ENCODE data around the gene PRG3. TPM values are rescaled to one million over a fixed set of nuclear protein-coding genes. Genes with fewer than 3 reads are reported as not detected.
"Not testable (repeated sequence)": the region's sequence is repeated elsewhere in the genome, so short reads cannot be mapped to it uniquely, and the experiment has no call there.

PRG3 gene
- total RNA-seq, 2 experiments from 2014 or later: not detected

DNA sequence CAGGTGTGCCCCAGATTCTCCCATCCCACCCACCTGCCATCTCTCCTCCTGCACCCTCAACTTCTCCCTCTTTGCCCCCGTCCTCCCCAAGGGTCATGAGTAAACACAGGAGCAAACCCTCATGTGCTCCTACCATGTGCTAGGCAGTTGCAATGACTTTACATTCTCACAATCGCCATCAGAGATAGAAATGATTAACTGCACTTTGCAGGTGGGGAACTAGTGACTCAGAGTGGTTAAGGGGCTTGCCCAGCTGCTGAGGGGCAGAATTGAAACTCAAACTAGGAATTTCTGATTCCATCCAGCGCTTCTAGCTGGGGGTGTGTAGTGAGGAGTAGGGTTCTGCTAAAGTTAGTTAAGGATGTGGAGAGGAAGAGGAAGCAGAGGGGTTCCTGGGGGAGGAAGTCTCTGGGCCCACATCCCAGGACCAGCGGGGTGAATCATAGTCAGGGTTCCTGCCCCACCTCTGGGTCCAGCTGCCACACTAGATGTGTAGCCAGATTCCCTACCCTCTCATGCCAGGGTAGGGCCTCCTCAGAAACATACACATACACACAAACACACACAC lies 25.5 kb upstream of the PRG3 start:
- POLR2A ChIA-PET: interaction anchor here (0.6 kb wide), 1 partner anchor 12 kb away, joined by 3 read pairs; no protein-coding TSS in a partner anchor
- H3K4me1 Mint-ChIP-seq: peaks cover 31% of the 10 kb centered on the region

DNA sequence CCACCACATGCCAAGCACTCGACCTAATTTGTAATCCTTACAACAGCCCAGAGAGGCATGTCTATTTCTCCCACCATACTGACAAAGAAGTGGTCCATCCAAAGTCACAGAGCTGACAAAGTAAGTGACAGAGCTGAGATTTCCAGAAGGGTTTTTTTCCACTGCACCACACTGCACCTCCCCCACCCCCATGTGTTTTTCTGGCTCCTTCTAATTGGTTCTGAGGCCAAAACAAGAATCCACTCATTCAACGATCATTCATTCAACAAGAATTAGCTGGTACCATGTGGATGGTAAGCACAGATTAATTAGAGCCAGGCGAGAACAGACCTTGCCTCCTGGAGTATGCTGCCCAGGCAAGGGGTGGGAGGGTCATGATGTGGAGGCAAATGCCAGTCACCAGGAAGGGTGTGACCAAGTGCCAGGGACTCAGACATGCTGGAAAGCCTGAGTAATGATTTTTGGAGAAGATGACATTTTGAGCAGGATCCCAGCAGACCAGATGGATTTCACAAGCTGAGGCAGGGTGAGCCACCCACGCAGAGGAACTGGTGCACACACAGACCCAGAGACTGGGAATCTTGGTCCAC lies 24.4 kb upstream of the PRG3 start:
- CTCF ChIA-PET: interaction anchor here (0.6 to 1.2 kb wide), 3 partner anchors 9 to 16 kb away, joined by 3 read pairs; no protein-coding TSS in a partner anchor
- H3K27me3 Mint-ChIP-seq: no peaks in the 10 kb centered on the region
- no peak for DNase-seq
- no peaks in the 10 kb centered on the region for H3K9me3 Mint-ChIP-seq
- peaks cover 47% of the 10 kb centered on the region for H3K36me3 Mint-ChIP-seq (ENCODE audit: low read depth)
- H3K4me3 Mint-ChIP-seq: no peak overlapping the region
- peak overlapping the region; percentile 71 for H3K27ac Mint-ChIP-seq
- POLR2A ChIA-PET: no interaction called here
- H3K4me1 Mint-ChIP-seq: peaks cover 31% of the 10 kb centered on the region

More for the DNA sequence above, 25.5 kb upstream of the PRG3 start:
- CTCF ChIA-PET: interaction anchor here (0.9 to 1.2 kb wide), 3 partner anchors 10 to 56 kb away, joined by 3 read pairs; no protein-coding TSS in a partner anchor
- Mint-ChIP-seq H3K4me3 (no peak overlapping the region), H3K27ac (no peak overlapping the region), H3K27me3 (no peaks in the 10 kb centered on the region), H3K36me3 (ENCODE audit: low read depth) (peaks cover 53% of the 10 kb centered on the region), H3K9me3 (no peaks in the 10 kb centered on the region)
- DNase-seq: no peak

GRCh38 chr11:57403802-57404147 lies 22.8 kb upstream of the PRG3 start:
- POLR2A ChIA-PET: no interaction called here
- no peaks in the 10 kb centered on the region for H3K27me3 Mint-ChIP-seq
- H3K36me3 Mint-ChIP-seq (ENCODE audit: low read depth): peaks cover 33% of the 10 kb centered on the region
- no peak overlapping the region for H3K27ac Mint-ChIP-seq
- DNase-seq: no peak
- CTCF ChIA-PET: no interaction called here
- H3K4me1 Mint-ChIP-seq: peaks cover 28% of the 10 kb centered on the region
- H3K9me3 Mint-ChIP-seq: no peaks in the 10 kb centered on the region
- H3K4me3 Mint-ChIP-seq: no peak overlapping the region

DNA sequence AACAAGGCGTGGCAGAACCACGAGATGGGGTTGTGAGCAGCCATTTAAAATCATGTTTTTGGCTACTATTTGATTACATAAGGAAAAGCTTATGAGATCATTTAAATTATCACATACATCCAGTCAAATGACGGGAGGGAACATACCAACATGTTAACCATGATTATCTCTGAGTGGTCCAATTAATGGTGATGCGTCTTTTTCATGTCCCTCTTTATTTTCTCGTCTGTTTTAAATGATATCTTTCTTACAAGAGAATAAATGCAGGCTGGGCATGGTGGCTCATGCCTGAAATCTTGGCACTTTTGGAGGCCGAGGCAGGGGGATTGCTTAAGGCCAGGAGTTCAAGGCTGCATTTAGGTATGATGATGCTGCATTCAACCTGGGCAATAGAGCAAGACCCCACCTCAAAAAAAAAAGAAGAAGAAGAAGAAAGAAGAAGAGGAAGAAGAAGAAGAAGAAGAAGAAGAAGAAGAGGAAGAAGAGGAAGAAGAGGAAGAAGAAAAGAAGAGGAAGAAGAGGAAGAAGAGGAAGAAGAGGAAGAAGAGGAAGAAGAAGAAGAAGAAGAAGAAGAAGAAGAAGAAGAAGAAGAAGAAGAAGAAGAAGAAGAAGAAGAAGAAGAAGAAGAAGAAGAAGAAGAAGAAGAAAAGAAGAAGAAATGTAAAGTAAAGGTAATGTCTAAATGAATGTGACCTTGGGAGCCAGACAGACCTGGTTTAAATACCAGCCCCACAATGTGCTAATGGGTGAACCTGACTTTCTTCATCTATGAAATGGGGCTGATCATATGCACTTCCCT lies 22.3 kb upstream of the PRG3 start:
- Mint-ChIP-seq H3K4me1 (peaks cover 28% of the 10 kb centered on the region), H3K36me3 (ENCODE audit: low read depth) (peaks cover 28% of the 10 kb centered on the region)
- H3K4me3 Mint-ChIP-seq, CTCF ChIA-PET, H3K27ac Mint-ChIP-seq, DNase-seq, POLR2A ChIA-PET, H3K9me3 Mint-ChIP-seq, H3K27me3 Mint-ChIP-seq: not testable (repeated sequence)

DNA sequence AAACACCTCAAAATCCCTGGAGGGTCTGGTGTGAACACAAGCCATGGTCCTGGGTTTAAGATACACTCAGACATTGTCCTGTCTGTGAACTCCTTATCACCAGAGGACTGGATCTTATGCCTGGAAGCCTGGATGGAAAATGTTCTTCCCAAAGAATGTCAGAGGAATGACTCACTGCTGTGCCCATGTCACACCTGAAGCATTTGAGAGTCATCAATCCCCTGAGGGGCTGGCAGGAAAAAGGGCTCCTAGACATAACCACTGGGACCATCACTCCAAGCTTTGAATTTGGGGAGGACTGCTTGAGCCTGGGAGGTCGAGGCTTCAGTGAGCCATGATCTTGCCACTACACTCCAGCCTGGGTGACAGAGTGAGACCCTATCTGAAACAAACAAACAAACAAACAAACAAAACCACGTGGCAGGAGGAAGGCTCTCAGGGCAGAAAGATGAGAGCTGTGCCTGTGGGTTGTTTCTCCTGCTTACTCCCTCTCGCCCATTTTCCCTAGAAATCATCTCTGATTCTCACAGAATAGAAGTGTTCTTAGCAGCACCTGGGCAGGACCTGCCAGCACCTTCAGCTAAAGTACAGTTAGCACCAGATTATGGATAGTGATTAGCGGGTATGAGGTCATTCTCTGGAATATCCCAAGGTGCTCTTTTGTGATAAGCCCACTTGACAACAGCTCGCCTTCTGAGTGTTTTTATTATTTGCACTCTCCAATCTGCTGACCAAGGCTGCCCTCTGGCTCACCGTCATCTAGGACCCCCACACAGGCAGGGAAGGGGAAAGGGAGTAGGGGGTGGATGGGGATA lies 21.4 kb upstream of the PRG3 start:
- Mint-ChIP-seq H3K27ac (no peak overlapping the region), H3K9me3 (no peaks in the 10 kb centered on the region), H3K4me3 (no peak overlapping the region), H3K4me1 (peaks cover 21% of the 10 kb centered on the region), H3K36me3 (ENCODE audit: low read depth) (peaks cover 20% of the 10 kb centered on the region), H3K27me3 (no peaks in the 10 kb centered on the region)
- ChIA-PET POLR2A (no interaction called here), CTCF (interaction anchor here (0.6 kb wide), 1 partner anchor 57 kb away, joined by 3 read pairs; no protein-coding TSS in a partner anchor)
- no peak for DNase-seq

DNA sequence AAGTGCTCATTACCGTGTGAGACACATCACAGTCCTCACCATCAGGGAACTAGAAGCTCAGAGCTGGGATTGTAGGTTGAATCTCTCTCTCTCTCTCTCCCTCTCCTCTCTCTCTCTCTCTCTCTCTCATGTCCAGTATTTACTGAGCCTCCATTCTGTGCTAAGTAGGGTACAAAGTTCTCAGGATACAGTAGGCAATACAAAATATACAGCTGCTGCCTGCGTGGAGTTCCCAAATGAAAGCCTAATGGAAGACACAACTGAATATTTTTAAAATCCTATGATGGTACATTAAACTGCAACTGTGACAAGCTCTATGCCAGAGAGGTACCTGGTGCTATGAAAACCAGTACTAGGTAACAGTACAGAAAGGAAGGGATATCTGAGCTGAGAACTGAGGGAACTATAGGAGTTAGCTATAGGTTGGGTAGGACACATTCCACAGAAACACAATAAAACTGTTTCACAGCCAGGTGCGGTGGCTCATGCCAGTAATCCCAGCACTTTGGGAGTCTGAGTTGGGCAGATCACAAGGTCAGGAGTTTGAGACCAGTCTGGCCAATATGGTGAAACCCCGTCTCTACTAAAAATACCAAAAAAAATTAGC lies 19.1 kb upstream of the PRG3 start:
- Mint-ChIP-seq H3K36me3 (ENCODE audit: low read depth) (peaks cover 4% of the 10 kb centered on the region), H3K4me3 (no peak overlapping the region), H3K4me1 (peaks cover 1% of the 10 kb centered on the region), H3K9me3 (no peaks in the 10 kb centered on the region), H3K27me3 (no peaks in the 10 kb centered on the region), H3K27ac (no peak overlapping the region)
- no peak for DNase-seq
- POLR2A ChIA-PET: no interaction called here
- CTCF ChIA-PET: interaction anchor here (0.6 to 1.1 kb wide), 2 partner anchors 44 to 1173 kb away, joined by 3 to 4 read pairs; no protein-coding TSS in a partner anchor

GRCh38 chr11:57399221-57399620 lies 18.3 kb upstream of the PRG3 start:
- Mint-ChIP-seq H3K4me3 (no peak overlapping the region), H3K27ac (no peak overlapping the region), H3K9me3 (no peaks in the 10 kb centered on the region), H3K27me3 (no peaks in the 10 kb centered on the region), H3K36me3 (ENCODE audit: low read depth) (no peaks in the 10 kb centered on the region), H3K4me1 (no peaks in the 10 kb centered on the region)
- POLR2A ChIA-PET: no interaction called here
- CTCF ChIA-PET: interaction anchor here (1.1 kb wide), 1 partner anchor 43 kb away, joined by 3 read pairs; no protein-coding TSS in a partner anchor
- no peak for DNase-seq

- no peaks in the 10 kb centered on the region for H3K9me3 Mint-ChIP-seq
- DNase-seq: no peak
- no peaks in the 10 kb centered on the region for H3K36me3 Mint-ChIP-seq (ENCODE audit: low read depth)
- H3K27me3 Mint-ChIP-seq: no peaks in the 10 kb centered on the region
- H3K4me1 Mint-ChIP-seq: no peaks in the 10 kb centered on the region
- H3K27ac Mint-ChIP-seq: no peak overlapping the region
- H3K4me3 Mint-ChIP-seq: no peak overlapping the region
- POLR2A ChIA-PET: no interaction called here
- CTCF ChIA-PET: no interaction called here
Observed at GRCh38 chr11:57397394-57397990, 16.5 kb upstream of the PRG3 start.

- no peaks in the 10 kb centered on the region for H3K9me3 Mint-ChIP-seq
- DNase-seq: no peak
- no peaks in the 10 kb centered on the region for H3K36me3 Mint-ChIP-seq (ENCODE audit: low read depth)
- no peaks in the 10 kb centered on the region for H3K4me1 Mint-ChIP-seq
- CTCF ChIA-PET: no interaction called here
- no peaks in the 10 kb centered on the region for H3K27me3 Mint-ChIP-seq
- no peak overlapping the region for H3K4me3 Mint-ChIP-seq
- POLR2A ChIA-PET: no interaction called here
- no peak overlapping the region for H3K27ac Mint-ChIP-seq
Observed at GRCh38 chr11:57396744-57397143, 15.8 kb upstream of the PRG3 start.

- no peaks in the 10 kb centered on the region for H3K36me3 Mint-ChIP-seq (ENCODE audit: low read depth)
- ChIA-PET CTCF (interaction anchor here (0.5 to 0.9 kb wide), 2 partner anchors 10 to 327 kb away, joined by 3 to 5 read pairs; no protein-coding TSS in a partner anchor), POLR2A (no interaction called here)
- no peak overlapping the region for H3K4me3 Mint-ChIP-seq
- no peaks in the 10 kb centered on the region for H3K9me3 Mint-ChIP-seq
- no peaks in the 10 kb centered on the region for H3K27me3 Mint-ChIP-seq
- no peak for DNase-seq
- no peak overlapping the region for H3K27ac Mint-ChIP-seq
- H3K4me1 Mint-ChIP-seq: no peaks in the 10 kb centered on the region
Observed at GRCh38 chr11:57395905-57396623, 15.1 kb upstream of the PRG3 start.

GRCh38 chr11:57394203-57394965 lies 13.4 kb upstream of the PRG3 start:
- Mint-ChIP-seq H3K27me3 (no peaks in the 10 kb centered on the region), H3K4me3 (no peak overlapping the region), H3K36me3 (ENCODE audit: low read depth) (no peaks in the 10 kb centered on the region), H3K4me1 (no peaks in the 10 kb centered on the region), H3K9me3 (no peaks in the 10 kb centered on the region), H3K27ac (no peak overlapping the region)
- POLR2A ChIA-PET: interaction anchor here (0.7 kb wide), 1 partner anchor 12 kb away, joined by 3 read pairs; no protein-coding TSS in a partner anchor
- CTCF ChIA-PET: interaction anchor here (0.6 to 1.8 kb wide), 5 partner anchors 9 to 30 kb away, joined by 3 to 5 read pairs (median 3); partner anchors contain the start of gene PRG3
- no peak for DNase-seq

Data from activated CD4-positive, alpha-beta T cell treated with anti-CD3 and anti-CD28 coated beads, Interleukin-2, amount 10 ng/mL, durations not matched to agents 7 days and 5 days (primary cell).